OCI-M2 (cell line): Measurements from ENCODE around the gene SLC6A19.
"Not testable (repeated sequence)": the region's sequence is repeated elsewhere in the genome, so short reads cannot be mapped to it uniquely, and the experiment has no call there.

Experiments used
- DNase-seq: peaks from one replicate; lab custom pipeline; 2025; ENCODE audit not compliant: unreplicated experiment; lab: John Stamatoyannopoulos, UW

Gene SLC6A19

GRCh38 chr5:1261643-1262042, 60.2 kb downstream of the SLC6A19 start:
- no peak for DNase-seq

GRCh38 chr5:1262381-1262780, 61.0 kb downstream of the SLC6A19 start:
- DNase-seq = no peak

- no peak for DNase-seq
These were observed 62.8 kb downstream of the SLC6A19 start for GRCh38 chr5:1264211-1264610.

- DNase-seq = no peak
These were observed 63.6 kb downstream of the SLC6A19 start for GRCh38 chr5:1265026-1265425.

GRCh38 chr5:1265461-1266455, 64.4 kb downstream of the SLC6A19 start:
- DNase-seq = no peak

- no peak for DNase-seq
These were observed 65.4 kb downstream of the SLC6A19 start for GRCh38 chr5:1266791-1267190.

GRCh38 chr5:1267464-1267863, 66.1 kb downstream of the SLC6A19 start:
- DNase-seq = not testable (repeated sequence)

GRCh38 chr5:1268056-1268455, 66.7 kb downstream of the SLC6A19 start:
- DNase-seq = no peak

GRCh38 chr5:1268666-1269065, 67.3 kb downstream of the SLC6A19 start:
- DNase-seq = no peak

- no peak for DNase-seq
These were observed 69.0 kb downstream of the SLC6A19 start for GRCh38 chr5:1270426-1270825.

GRCh38 chr5:1270933-1271914, 69.8 kb downstream of the SLC6A19 start:
- DNase-seq = no peak

- DNase-seq = no peak
These were observed 70.8 kb downstream of the SLC6A19 start for GRCh38 chr5:1272201-1272600.

GRCh38 chr5:1273745-1274144, 72.3 kb downstream of the SLC6A19 start:
- DNase-seq = no peak

GRCh38 chr5:1274471-1274870, 73.1 kb downstream of the SLC6A19 start:
- no peak for DNase-seq
